ENCODE measurements around the gene KRT9. TPM values are rescaled to one million over a fixed set of nuclear protein-coding genes. Genes with fewer than 3 reads are reported as not detected.
"Not testable (repeated sequence)": the region's sequence is repeated elsewhere in the genome, so short reads cannot be mapped to it uniquely, and the experiment has no call there.

Gene KRT9
- total and polyA plus RNA-seq, 10 of the 15 experiments (the other 5 are each of a cell fraction or from before 2014, with no cell fraction given) = not detected

DNA sequence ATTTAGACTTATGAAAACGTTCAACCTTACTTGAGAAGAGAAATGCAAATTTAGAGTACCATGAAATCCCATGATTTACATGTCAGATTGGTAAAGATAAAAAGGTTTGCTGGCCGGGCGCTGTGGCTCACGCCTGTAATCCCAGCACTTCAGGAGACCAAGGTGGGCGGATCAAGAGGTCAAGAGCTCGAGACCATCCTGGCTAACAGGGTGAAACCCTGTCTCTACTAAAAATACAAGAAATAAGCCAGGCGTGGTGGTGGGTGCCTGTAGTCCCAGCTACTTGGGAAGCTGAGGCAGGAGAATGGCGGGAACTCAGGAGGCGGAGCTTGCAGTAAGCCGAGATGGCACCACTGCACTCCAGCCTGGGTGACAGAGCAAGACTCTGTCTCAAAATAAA, 29.1 kb downstream of the KRT9 start:
- in situ Hi-C loops (cut with MboI); FAIRE-seq; RAD21 ChIA-PET (ENCODE audit: unreplicated experiment); BruUV-seq (replicated peaks); H3K4me1 ChIP-seq (ENCODE audit: control insufficient read depth, insufficient read depth, low read length); H2AFZ ChIP-seq (ENCODE audit: control insufficient read depth, low read depth, low read length); H3K9ac ChIP-seq (ENCODE audit: control insufficient read depth, insufficient read depth, low read length); H3K27me3 ChIP-seq (replicated peaks in 1 of 2; ENCODE audit: control insufficient read depth in 2 of 2, insufficient read depth in 2 of 2, low read length in 1 of 2); intact Hi-C loops (cut with micrococcal nuclease; ENCODE audit: unreplicated experiment); H3K4me2 ChIP-seq (ENCODE audit: control insufficient read depth, insufficient read depth); H3K9me3 ChIP-seq (replicated peaks; ENCODE audit: control insufficient read depth, insufficient read depth, low read length); H3K79me2 ChIP-seq (ENCODE audit: control insufficient read depth, insufficient read depth, low read length); H3K36me3 ChIP-seq (ENCODE audit: control insufficient read depth in 2 of 2, insufficient read depth in 2 of 2, low read length in 1 of 2); H4K20me1 ChIP-seq (ENCODE audit: control insufficient read depth, insufficient read depth); H3K27ac ChIP-seq (ENCODE audit: control insufficient read depth, insufficient read depth); ATAC-seq; H3K4me3 ChIP-seq; DNase-seq (ENCODE audit: low read depth, low spot score): not testable (repeated sequence)
- ChIA-PET SMC1A (ENCODE audit: uncharacterized antibody, unreplicated experiment) (interaction anchor here (0.8 kb wide), 1 partner anchor 162 kb away, joined by 3 read pairs; no protein-coding TSS in a partner anchor), POLR2A (interaction anchor here (0.6 kb wide), 1 partner anchor 135 kb away, joined by 5 read pairs; no protein-coding TSS in a partner anchor), CTCF (interaction anchor here (0.6 to 1.4 kb wide), 4 partner anchors 107 to 739 kb away, joined by 3 to 5 read pairs (median 3); no protein-coding TSS in a partner anchor)
- WGBS (ENCODE audit: insufficient coverage, insufficient replicate concordance, low lambda C conversion rate, missing lambda C conversion rate) = 18% methylated on average over 10 of the region's 10 CpGs

DNA sequence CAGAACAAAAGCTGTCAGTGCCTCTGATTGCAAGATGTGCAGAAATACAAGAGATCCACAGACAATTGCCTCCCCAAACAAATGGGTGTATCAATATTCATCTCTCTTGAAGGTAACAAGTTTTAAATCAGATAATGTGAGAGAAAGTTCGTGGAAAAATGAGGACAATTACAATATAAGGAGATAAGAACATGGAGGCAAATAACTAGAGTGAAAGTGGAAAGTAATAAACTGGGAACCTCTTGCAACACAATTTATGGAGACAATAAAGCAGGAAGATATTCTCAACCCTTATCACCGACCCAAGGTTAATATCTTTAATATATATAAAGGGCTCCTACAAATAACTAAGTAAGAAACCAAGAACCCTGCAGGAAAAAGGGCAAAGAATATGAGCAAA, 29.5 kb downstream of the KRT9 start:
- RAD21 ChIA-PET (ENCODE audit: unreplicated experiment) = no interaction called here
- CTCF ChIA-PET = interaction anchor here (0.6 to 1.4 kb wide), 4 partner anchors 107 to 739 kb away, joined by 3 to 5 read pairs (median 3); no protein-coding TSS in a partner anchor
- no peak for TF ChIP-seq ZBED1 (IDR thresholded peaks at IDR 0.05; ENCODE audit: borderline replicate concordance)
- TF ChIP-seq NR2F1 (conservative IDR thresholded peaks at IDR 0.05) = no peak
- no peak for TF ChIP-seq CHD1 (IDR thresholded peaks at IDR 0.05; ENCODE audit: low read depth, low read length)
- no peak for TF ChIP-seq NFIC (IDR thresholded peaks at IDR 0.05; ENCODE audit: low read depth, low read length)
- TF ChIP-seq ZNF24 (IDR thresholded peaks at IDR 0.05) = no peak
- TF ChIP-seq ZNF622 (IDR thresholded peaks at IDR 0.05) = no peak
- Histone ChIP-seq H3K4me3 (no peak overlapping the region), H3K36me3 (ENCODE audit: control insufficient read depth in 2 of 2, insufficient read depth in 2 of 2, low read length in 1 of 2) (no peaks in the 10 kb centered on the region), H3K27me3 (replicated peaks in 1 of 2; ENCODE audit: control insufficient read depth in 2 of 2, insufficient read depth in 2 of 2, low read length in 1 of 2) (peaks cover 0 to 2% of the 10 kb centered on the region in 2 experiments; a peak in 2 of 4 replicates), H3K9ac (ENCODE audit: control insufficient read depth, insufficient read depth, low read length) (no peak overlapping the region), H3K4me1 (ENCODE audit: control insufficient read depth, insufficient read depth, low read length) (no peaks in the 10 kb centered on the region), H3K79me2 (ENCODE audit: control insufficient read depth, insufficient read depth, low read length) (no peaks in the 10 kb centered on the region), H3K27ac (ENCODE audit: control insufficient read depth, insufficient read depth) (no peak overlapping the region), H2AFZ (ENCODE audit: control insufficient read depth, low read depth, low read length) (no peak overlapping the region), H4K20me1 (ENCODE audit: control insufficient read depth, insufficient read depth) (no peaks in the 10 kb centered on the region), H3K9me3 (replicated peaks; ENCODE audit: control insufficient read depth, insufficient read depth, low read length) (no peaks in the 10 kb centered on the region; the same call in 2 of the 3 replicates), H3K4me2 (ENCODE audit: control insufficient read depth, insufficient read depth) (no peak overlapping the region)
- intact Hi-C loops (cut with micrococcal nuclease; ENCODE audit: unreplicated experiment) = no loop called here
- no peak for DNase-seq (ENCODE audit: low read depth, low spot score)
- POLR2A ChIA-PET = no interaction called here
- SMC1A ChIA-PET (ENCODE audit: uncharacterized antibody, unreplicated experiment) = interaction anchor here (0.8 kb wide), 1 partner anchor 162 kb away, joined by 3 read pairs; no protein-coding TSS in a partner anchor
- no peak for FAIRE-seq
- ATAC-seq = no peak
- no TSS peak for BruUV-seq (replicated peaks)
- 2% methylated on average over 2 of the region's 2 CpGs for WGBS (ENCODE audit: insufficient coverage, insufficient replicate concordance, low lambda C conversion rate, missing lambda C conversion rate)
- in situ Hi-C loops (cut with MboI) = no loop called here
